Caco-2 (cell line): ENCODE results near the gene NANOS3. TPM values are rescaled to one million over a fixed set of nuclear protein-coding genes. Genes with fewer than 3 reads are reported as not detected.
A peak's percentile ranks its signal among the peaks of the same experiment; 100 is the strongest.

Experiments
- BruUV-seq: library from RNA; stranded (reverse); fragments of 400-500 nt; replicated peaks from 2 replicates; lab custom pipeline; 2021; lab: Mats Ljungman, UMichigan
- CTCF ChIA-PET: fragments of 300-600 bp; sonication (Branson Sonifier 250); formaldehyde crosslinking; loops from one replicate; lab custom pipeline; 2022; ENCODE audit warnings: antibody characterized with exemption; lab: Charles Lee
- POLR2A ChIA-PET: fragments of 300-600 bp; sonication (Branson Sonifier 250); formaldehyde crosslinking; loops from one replicate; lab custom pipeline; 2022; ENCODE audit warnings: antibody characterized with exemption; lab: Charles Lee
- DNase-seq, 2 experiments: peaks; one replicate each; pipeline versions ENCODE4 v3.0.0 to v3.0.0-alpha.2; 2020 to 2022
- H3K27me3 ChIP-seq: replicated peaks from 2 replicates; pipeline ENCODE4 v1.6.0; 2011; ENCODE audit warnings: low read length; ENCODE audit not compliant: control insufficient read depth, insufficient read depth
- H3K36me3 ChIP-seq: 2 replicates; pipeline ENCODE4 v1.5.1; 2011; ENCODE audit warnings: low read length; ENCODE audit not compliant: control insufficient read depth, insufficient read depth
- H3K4me1 ChIP-seq: fragments of 250-450 bp; sonication (Bioruptor Pico); 2 replicates; pipeline ENCODE4 v1.5.1; 2020; ENCODE audit warnings: mild to moderate bottlenecking
- H3K4me3 ChIP-seq: 2 replicates; pipeline ENCODE4 v1.5.1; 2011; ENCODE audit warnings: low read depth, mild to moderate bottlenecking, control low read depth, low read length
- H3K9me3 ChIP-seq: fragments of 250-450 bp; sonication (Bioruptor Pico); 2 replicates; pipeline ENCODE4 v1.5.1; 2020; ENCODE audit warnings: mild to moderate bottlenecking, moderate library complexity
- H3K27ac Mint-ChIP-seq: one replicate; pipeline ENCODE4 v1.8.0; 2022; ENCODE audit warnings: mixed read lengths; ENCODE audit not compliant: unreplicated experiment
- H3K27me3 Mint-ChIP-seq: one replicate; pipeline ENCODE4 v1.8.0; 2022; ENCODE audit warnings: mixed read lengths; ENCODE audit not compliant: insufficient read depth, unreplicated experiment
- H3K36me3 Mint-ChIP-seq: one replicate; pipeline ENCODE4 v1.8.0; 2022; ENCODE audit warnings: mild to moderate bottlenecking, mixed read lengths; ENCODE audit not compliant: insufficient read depth, unreplicated experiment
- H3K4me1 Mint-ChIP-seq: one replicate; pipeline ENCODE4 v1.8.0; 2022; ENCODE audit warnings: low read depth, mixed read lengths; ENCODE audit not compliant: unreplicated experiment
- H3K4me3 Mint-ChIP-seq: one replicate; pipeline ENCODE4 v1.8.0; 2022; ENCODE audit warnings: mild to moderate bottlenecking, moderate library complexity, mixed read lengths; ENCODE audit not compliant: unreplicated experiment
- H3K9me3 Mint-ChIP-seq: one replicate; pipeline ENCODE4 v1.8.0; 2022; ENCODE audit warnings: mixed read lengths; ENCODE audit not compliant: unreplicated experiment
- intact Hi-C: fragments of 100-400 bp; cut with micrococcal nuclease; formaldehyde crosslinking; loops from one replicate; pipeline ENCODE4 v1.10.0; 2022; ENCODE audit not compliant: unreplicated experiment
- total RNA-seq: library from RNA; stranded (reverse); gene quantifications from 2 replicates; pipeline ENCODE4 v1.2.3, GENCODE V29; 2022
- TF ChIP-seq, protein P1 (sequence below), 2 experiments: fragments of 200-600 bp in 1 of 2; IDR thresholded peaks; 1 replicate in 1 of 2; 2 replicates in 1 of 2; pipeline versions ENCODE4 v1.5.1 to v1.8.0; 2011 to 2022; ENCODE audit warnings: antibody characterized with exemption in 1 of 2, control low read depth in 1 of 2, inconsistent platforms in 1 of 2, low read depth in 1 of 2, low read length in 1 of 2, mild to moderate bottlenecking in 1 of 2, moderate library complexity in 1 of 2; ENCODE audit not compliant: insufficient read depth in 1 of 2, severe bottlenecking in 1 of 2, unreplicated experiment in 1 of 2

Gene NANOS3
- total RNA-seq, 1 experiment from 2014 or later = not detected

DNA sequence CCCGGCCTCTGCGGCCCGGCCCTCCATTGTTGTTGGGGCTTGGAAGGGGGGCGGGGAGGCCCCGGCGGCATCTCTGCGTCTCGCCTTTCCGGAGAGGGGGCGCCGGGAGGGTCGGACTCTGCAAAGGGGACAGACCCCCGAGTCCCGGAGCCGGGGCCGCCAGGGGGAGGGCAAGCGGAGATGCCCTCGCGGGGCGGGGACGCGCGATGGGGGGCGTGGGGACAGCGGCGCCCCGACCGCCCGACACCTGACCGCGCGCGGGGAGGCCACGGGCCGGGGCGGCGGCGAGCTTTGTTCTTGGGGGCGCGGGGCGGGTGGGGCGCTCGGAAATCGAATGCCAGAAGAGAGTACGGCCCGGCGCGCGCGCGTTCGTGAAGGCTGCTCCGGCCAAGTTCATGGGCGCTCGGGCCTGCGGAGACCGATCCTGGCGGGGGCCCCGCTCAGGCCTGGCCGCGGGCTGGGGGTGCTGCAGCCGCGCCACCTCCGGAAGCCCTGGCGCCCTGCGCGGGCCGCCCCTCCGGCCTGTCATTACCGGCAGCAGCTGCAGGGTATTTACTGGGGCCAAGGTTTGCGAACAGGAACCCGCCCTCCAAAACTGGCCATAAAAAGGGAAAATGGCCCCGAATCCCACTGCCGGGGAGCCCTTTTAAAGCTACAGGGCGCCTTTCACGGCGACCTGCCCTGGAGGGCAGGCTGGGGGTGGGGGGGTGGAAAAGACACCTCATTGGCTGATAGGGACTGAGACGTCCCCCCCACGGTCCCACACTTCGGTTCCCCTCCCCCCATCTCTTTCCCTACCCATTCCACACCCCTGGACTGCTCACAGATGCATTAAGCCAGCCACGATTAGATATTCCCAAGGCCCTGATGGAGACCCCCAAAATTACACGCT is 11.1 kb upstream of the NANOS3 start:
- Mint-ChIP-seq H3K4me1 (peaks cover 15% of the 10 kb centered on the region), H3K36me3 (peaks cover 8% of the 10 kb centered on the region), H3K9me3 (no peaks in the 10 kb centered on the region), H3K27ac (no peak overlapping the region), H3K27me3 (peaks cover 6% of the 10 kb centered on the region), H3K4me3 (peak overlapping the region; percentile 78)
- BruUV-seq = no TSS peak
- no peak for DNase-seq
- H3K36me3 ChIP-seq = no peaks in the 10 kb centered on the region
- H3K4me3 ChIP-seq = peak overlapping the region; percentile 60
- TF ChIP-seq, protein P1, sequence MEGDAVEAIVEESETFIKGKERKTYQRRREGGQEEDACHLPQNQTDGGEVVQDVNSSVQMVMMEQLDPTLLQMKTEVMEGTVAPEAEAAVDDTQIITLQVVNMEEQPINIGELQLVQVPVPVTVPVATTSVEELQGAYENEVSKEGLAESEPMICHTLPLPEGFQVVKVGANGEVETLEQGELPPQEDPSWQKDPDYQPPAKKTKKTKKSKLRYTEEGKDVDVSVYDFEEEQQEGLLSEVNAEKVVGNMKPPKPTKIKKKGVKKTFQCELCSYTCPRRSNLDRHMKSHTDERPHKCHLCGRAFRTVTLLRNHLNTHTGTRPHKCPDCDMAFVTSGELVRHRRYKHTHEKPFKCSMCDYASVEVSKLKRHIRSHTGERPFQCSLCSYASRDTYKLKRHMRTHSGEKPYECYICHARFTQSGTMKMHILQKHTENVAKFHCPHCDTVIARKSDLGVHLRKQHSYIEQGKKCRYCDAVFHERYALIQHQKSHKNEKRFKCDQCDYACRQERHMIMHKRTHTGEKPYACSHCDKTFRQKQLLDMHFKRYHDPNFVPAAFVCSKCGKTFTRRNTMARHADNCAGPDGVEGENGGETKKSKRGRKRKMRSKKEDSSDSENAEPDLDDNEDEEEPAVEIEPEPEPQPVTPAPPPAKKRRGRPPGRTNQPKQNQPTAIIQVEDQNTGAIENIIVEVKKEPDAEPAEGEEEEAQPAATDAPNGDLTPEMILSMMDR (IDR thresholded peaks at IDR 0.05; ENCODE audit: insufficient read depth in 1 of 2, low read depth in 1 of 2, low read length in 1 of 2, severe bottlenecking in 1 of 2, unreplicated experiment in 1 of 2) = no peak
- intact Hi-C loops = no loop called here
- peaks cover 13% of the 10 kb centered on the region for H3K4me1 ChIP-seq
- CTCF ChIA-PET = interaction anchor here (0.6 to 0.7 kb wide), 3 partner anchors 13 to 607 kb away, joined by 3 to 4 read pairs (median 3); no protein-coding TSS in a partner anchor
- no peaks in the 10 kb centered on the region for H3K27me3 ChIP-seq
- POLR2A ChIA-PET = interaction anchor here (0.6 to 0.7 kb wide), 3 partner anchors 53 to 159 kb away, joined by 3 to 8 read pairs (median 3); no protein-coding TSS in a partner anchor
- no peaks in the 10 kb centered on the region for H3K9me3 ChIP-seq

DNA sequence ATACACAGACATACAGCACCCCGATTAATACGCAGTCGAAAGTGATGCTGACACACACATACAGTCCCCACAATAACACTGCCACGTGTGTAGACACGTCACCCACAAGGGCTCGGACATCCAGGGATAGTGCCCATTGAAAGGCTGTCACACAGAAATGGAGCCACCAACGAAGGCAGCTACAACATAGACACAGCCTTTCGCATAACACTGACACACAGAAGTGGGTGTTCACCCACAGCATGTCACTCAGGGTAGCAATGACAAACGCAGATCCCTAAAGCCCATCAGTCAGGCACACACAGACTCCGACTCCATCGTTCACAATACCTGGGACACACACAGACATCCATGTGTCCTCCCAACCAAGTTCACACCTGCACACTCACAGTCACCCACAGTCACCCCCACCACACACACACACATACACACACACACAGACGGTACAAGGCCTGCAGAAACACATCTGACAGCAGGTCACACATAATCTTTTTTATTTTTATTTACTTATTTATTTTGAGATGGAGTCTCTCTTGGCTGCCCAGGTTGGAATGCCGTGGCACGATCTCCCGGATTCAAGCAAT is 10.4 kb upstream of the NANOS3 start:
- Histone ChIP-seq H3K27me3 (no peaks in the 10 kb centered on the region), H3K9me3 (no peaks in the 10 kb centered on the region), H3K4me1 (peaks cover 12% of the 10 kb centered on the region), H3K4me3 (peak overlapping the region; percentile 60), H3K36me3 (no peaks in the 10 kb centered on the region)
- TF ChIP-seq, protein P1 (IDR thresholded peaks at IDR 0.05; ENCODE audit: insufficient read depth in 1 of 2, low read depth in 1 of 2, low read length in 1 of 2, severe bottlenecking in 1 of 2, unreplicated experiment in 1 of 2) = no peak
- no peak for DNase-seq
- BruUV-seq = no TSS peak
- Mint-ChIP-seq H3K27ac (no peak overlapping the region), H3K36me3 (peaks cover 7% of the 10 kb centered on the region), H3K27me3 (peaks cover 6% of the 10 kb centered on the region), H3K4me3 (peak overlapping the region; percentile 78), H3K4me1 (peaks cover 14% of the 10 kb centered on the region), H3K9me3 (no peaks in the 10 kb centered on the region)
- ChIA-PET CTCF (interaction anchor here (0.7 kb wide), 1 partner anchor 82 kb away, joined by 3 read pairs; no protein-coding TSS in a partner anchor), POLR2A (interaction anchor here (0.7 kb wide), 1 partner anchor 158 kb away, joined by 3 read pairs; no protein-coding TSS in a partner anchor)
- intact Hi-C loops = no loop called here

- CTCF ChIA-PET = interaction anchor here (0.6 kb wide), 1 partner anchor 14 kb away, joined by 4 read pairs; no protein-coding TSS in a partner anchor
- no peaks in the 10 kb centered on the region for H3K27me3 ChIP-seq
Observed at GRCh38 chr19:13868663-13869062, 8.3 kb upstream of the NANOS3 start.

More at GRCh38 chr19:13868663-13869062, 8.3 kb upstream of the NANOS3 start:
- Mint-ChIP-seq H3K4me3 (no peak overlapping the region), H3K27me3 (peaks cover 6% of the 10 kb centered on the region), H3K9me3 (no peaks in the 10 kb centered on the region), H3K36me3 (no peaks in the 10 kb centered on the region), H3K4me1 (peaks cover 7% of the 10 kb centered on the region), H3K27ac (no peak overlapping the region)
- POLR2A ChIA-PET = no interaction called here
- H3K36me3 ChIP-seq = no peaks in the 10 kb centered on the region
- DNase-seq = no peak
- no peaks in the 10 kb centered on the region for H3K9me3 ChIP-seq
- no peak overlapping the region for H3K4me3 ChIP-seq
- intact Hi-C loops = no loop called here
- TF ChIP-seq, protein P1 (IDR thresholded peaks at IDR 0.05; ENCODE audit: insufficient read depth in 1 of 2, low read depth in 1 of 2, low read length in 1 of 2, severe bottlenecking in 1 of 2, unreplicated experiment in 1 of 2) = no peak
- 0 out of 2 replicates have a peak, but pooled peaks cover 7% of the 10 kb centered on the region for H3K4me1 ChIP-seq
- no TSS peak for BruUV-seq
